Muscle of arm (tissue), 12 donors: Measurements from ENCODE around the gene CRK. TPM values are rescaled to one million over a fixed set of nuclear protein-coding genes. Genes with fewer than 3 reads are reported as not detected.

Source experiments
- polyA plus RNA-seq, 12 donors: library from polyadenylated mRNA; unstranded; fragments of 120-200 nt; gene quantifications; one replicate each; pipeline ENCODE4 v1.2.1, GENCODE V29; 2013; ENCODE audit not compliant: insufficient read length in 12 of 12

Gene CRK
- polyA plus RNA-seq, 12 donors: 33.6 to 192 (median 40.8) TPM

Other genes starting within 250 kb of the CRK start
- gene BHLHA9, start 185.8 kb downstream of the CRK start, polyA plus RNA-seq: not detected
- gene TRARG1, start 176.6 kb downstream of the CRK start, polyA plus RNA-seq: under 1 TPM in 3 of 12 donors, not detected in 9; 0.04 to 0.18 (median 0.06) TPM
- gene YWHAE, start 56.0 kb downstream of the CRK start, polyA plus RNA-seq: 1,000 to 10,000 TPM in 1 of 12 donors, 100 to 1,000 TPM in 11; 722 to 1,233 (median 783) TPM
- 10 to 100 TPM in 11 of 12 donors, not detected in 1; 68.4 to 97.1 (median 79.9) TPM for gene MYO1C, start 36.5 kb upstream of the CRK start, polyA plus RNA-seq
- 10 to 100 TPM in 11 of 12 donors, not detected in 1; 20.2 to 32.7 (median 25.2) TPM for gene INPP5K, start 60.4 kb upstream of the CRK start, polyA plus RNA-seq
- gene PITPNA, start 106.6 kb upstream of the CRK start, polyA plus RNA-seq: 10 to 100 TPM in 11 of 12 donors, not detected in 1; 26.4 to 52.2 (median 29.7) TPM
- 10 to 100 TPM in 1 of 12 donors, 1 to 10 TPM in 10, not detected in 1; 1.9 to 11.1 (median 4.0) TPM for gene SLC43A2, start 172.6 kb upstream of the CRK start, polyA plus RNA-seq
- gene SCARF1, start 189.5 kb upstream of the CRK start, polyA plus RNA-seq: 10 to 100 TPM in 1 of 12 donors, 1 to 10 TPM in 10, not detected in 1; 5.2 to 11.3 (median 6.8) TPM
- gene RILP, start 193.6 kb upstream of the CRK start, polyA plus RNA-seq: 10 to 100 TPM in 1 of 12 donors, 1 to 10 TPM in 10, not detected in 1; 2.9 to 10.3 (median 3.8) TPM
- 100 to 1,000 TPM in 11 of 12 donors, not detected in 1; 129 to 215 (median 179) TPM for gene PRPF8, start 228.6 kb upstream of the CRK start, polyA plus RNA-seq